ENCODE measurements around the gene IL17RB.

GRCh38 chr3:53883008-53883407 is 36.6 kb downstream of the IL17RB start:
- TF ChIP-seq, protein P1, sequence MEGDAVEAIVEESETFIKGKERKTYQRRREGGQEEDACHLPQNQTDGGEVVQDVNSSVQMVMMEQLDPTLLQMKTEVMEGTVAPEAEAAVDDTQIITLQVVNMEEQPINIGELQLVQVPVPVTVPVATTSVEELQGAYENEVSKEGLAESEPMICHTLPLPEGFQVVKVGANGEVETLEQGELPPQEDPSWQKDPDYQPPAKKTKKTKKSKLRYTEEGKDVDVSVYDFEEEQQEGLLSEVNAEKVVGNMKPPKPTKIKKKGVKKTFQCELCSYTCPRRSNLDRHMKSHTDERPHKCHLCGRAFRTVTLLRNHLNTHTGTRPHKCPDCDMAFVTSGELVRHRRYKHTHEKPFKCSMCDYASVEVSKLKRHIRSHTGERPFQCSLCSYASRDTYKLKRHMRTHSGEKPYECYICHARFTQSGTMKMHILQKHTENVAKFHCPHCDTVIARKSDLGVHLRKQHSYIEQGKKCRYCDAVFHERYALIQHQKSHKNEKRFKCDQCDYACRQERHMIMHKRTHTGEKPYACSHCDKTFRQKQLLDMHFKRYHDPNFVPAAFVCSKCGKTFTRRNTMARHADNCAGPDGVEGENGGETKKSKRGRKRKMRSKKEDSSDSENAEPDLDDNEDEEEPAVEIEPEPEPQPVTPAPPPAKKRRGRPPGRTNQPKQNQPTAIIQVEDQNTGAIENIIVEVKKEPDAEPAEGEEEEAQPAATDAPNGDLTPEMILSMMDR (IDR thresholded peaks at IDR 0.05) = no peak
- no peak for TF ChIP-seq POLR2A (IDR thresholded peaks at IDR 0.05)
